ENCODE data around the gene STEAP3.

STEAP3 gene

GRCh38 chr2:119278946-119279345 is 55.3 kb downstream of the STEAP3 start:
- Histone ChIP-seq H3K9me2 (replicated peaks; ENCODE audit: insufficient read depth, low read length) (no peaks in the 10 kb centered on the region), H3K36me3 (replicated peaks; ENCODE audit: insufficient read depth, low read length) (no peaks in the 10 kb centered on the region)
- TF ChIP-seq EZH2 (optimal IDR thresholded peaks at IDR 0.05; ENCODE audit: low read depth, low read length) (no peak), EZH2phosphoT487 (IDR thresholded peaks at IDR 0.05; ENCODE audit: low read length) (no peak), CTCF (IDR thresholded peaks at IDR 0.05; ENCODE audit: low read length) (no peak)

DNA sequence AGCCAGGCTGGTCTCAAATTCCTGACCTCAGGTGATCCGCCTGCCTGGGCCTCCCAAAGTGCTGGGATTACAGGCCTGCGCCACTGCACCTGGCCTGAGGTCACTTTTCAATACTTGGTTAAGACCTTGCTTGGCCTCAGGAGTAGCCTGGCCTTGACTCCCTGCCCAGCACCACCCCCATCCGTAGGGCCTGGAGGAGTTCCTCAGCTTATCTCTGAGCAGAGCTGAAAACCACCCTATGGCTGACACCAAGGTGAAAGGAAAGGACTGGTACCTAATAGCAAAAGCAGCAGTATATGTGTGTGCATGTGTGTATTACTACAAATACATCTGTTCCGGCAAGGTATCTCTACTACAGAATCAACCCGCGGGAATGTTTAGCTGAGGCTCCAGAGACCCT is 56.0 kb downstream of the STEAP3 start:
- Histone ChIP-seq H3K4me1 (ENCODE audit: low read length) (no peaks in the 10 kb centered on the region), H3F3A (ENCODE audit: insufficient read depth, low read length) (no peaks in the 10 kb centered on the region), H3K79me2 (ENCODE audit: low read length) (no peaks in the 10 kb centered on the region), H4K20me1 (ENCODE audit: insufficient read depth, low read length) (no peaks in the 10 kb centered on the region), H3K36me3 (replicated peaks; ENCODE audit: insufficient read depth, low read length) (no peaks in the 10 kb centered on the region), H3K4me2 (ENCODE audit: low read depth, low read length) (no peak overlapping the region), H2AFZ (ENCODE audit: low read length) (no peak overlapping the region), H3K27me3 (replicated peaks; ENCODE audit: insufficient read depth, low read length) (no peaks in the 10 kb centered on the region), H3K9ac (ENCODE audit: low read length) (no peak overlapping the region), H3K4me3 (ENCODE audit: low read length) (no peak overlapping the region), H3K27ac (ENCODE audit: low read length) (no peak overlapping the region), H3K9me2 (replicated peaks; ENCODE audit: insufficient read depth, low read length) (no peaks in the 10 kb centered on the region), H3K9me3 (replicated peaks; ENCODE audit: insufficient read depth, low read length) (no peaks in the 10 kb centered on the region)
- TF ChIP-seq EZH2 (optimal IDR thresholded peaks at IDR 0.05; ENCODE audit: low read depth, low read length) (no peak), CTCF (IDR thresholded peaks at IDR 0.05; ENCODE audit: low read length) (no peak), EZH2phosphoT487 (IDR thresholded peaks at IDR 0.05; ENCODE audit: low read length) (no peak)
- no peak for DNase-seq

More at GRCh38 chr2:119278946-119279345, 55.3 kb downstream of the STEAP3 start:
- no peak overlapping the region for H3K9ac ChIP-seq (ENCODE audit: low read length)
- no peak overlapping the region for H3K4me2 ChIP-seq (ENCODE audit: low read depth, low read length)
- H3K4me3 ChIP-seq (ENCODE audit: low read length): no peak overlapping the region
- H3F3A ChIP-seq (ENCODE audit: insufficient read depth, low read length): no peaks in the 10 kb centered on the region
- no peak overlapping the region for H2AFZ ChIP-seq (ENCODE audit: low read length)
- no peak overlapping the region for H3K27ac ChIP-seq (ENCODE audit: low read length)
- no peaks in the 10 kb centered on the region for H3K9me3 ChIP-seq (replicated peaks; ENCODE audit: insufficient read depth, low read length)
- no peaks in the 10 kb centered on the region for H4K20me1 ChIP-seq (ENCODE audit: insufficient read depth, low read length)
- no peaks in the 10 kb centered on the region for H3K27me3 ChIP-seq (replicated peaks; ENCODE audit: insufficient read depth, low read length)
- no peaks in the 10 kb centered on the region for H3K4me1 ChIP-seq (ENCODE audit: low read length)
- DNase-seq: no peak
- H3K79me2 ChIP-seq (ENCODE audit: low read length): no peaks in the 10 kb centered on the region

GRCh38 chr2:119280680-119281079 is 57.0 kb downstream of the STEAP3 start:
- Histone ChIP-seq H3K9me2 (replicated peaks; ENCODE audit: insufficient read depth, low read length) (no peaks in the 10 kb centered on the region), H3K27me3 (replicated peaks; ENCODE audit: insufficient read depth, low read length) (no peaks in the 10 kb centered on the region), H2AFZ (ENCODE audit: low read length) (no peak overlapping the region), H3K36me3 (replicated peaks; ENCODE audit: insufficient read depth, low read length) (no peaks in the 10 kb centered on the region), H3K79me2 (ENCODE audit: low read length) (no peaks in the 10 kb centered on the region), H3K4me3 (ENCODE audit: low read length) (no peak overlapping the region), H3K4me1 (ENCODE audit: low read length) (no peaks in the 10 kb centered on the region), H3K9ac (ENCODE audit: low read length) (no peak overlapping the region), H3F3A (ENCODE audit: insufficient read depth, low read length) (no peaks in the 10 kb centered on the region), H3K27ac (ENCODE audit: low read length) (no peak overlapping the region), H3K9me3 (replicated peaks; ENCODE audit: insufficient read depth, low read length) (no peaks in the 10 kb centered on the region), H3K4me2 (ENCODE audit: low read depth, low read length) (no peak overlapping the region), H4K20me1 (ENCODE audit: insufficient read depth, low read length) (no peaks in the 10 kb centered on the region)
- DNase-seq: no peak
- TF ChIP-seq EZH2phosphoT487 (IDR thresholded peaks at IDR 0.05; ENCODE audit: low read length) (no peak), EZH2 (optimal IDR thresholded peaks at IDR 0.05; ENCODE audit: low read depth, low read length) (no peak), CTCF (IDR thresholded peaks at IDR 0.05; ENCODE audit: low read length) (no peak)
